Fibroblast of mammary gland (primary cell): ENCODE results near the gene CYP2C9.

Source experiments
- DNase-seq: peaks from one replicate; pipeline ENCODE4 v3.0.0-alpha.2; 2010; ENCODE audit warnings: low read depth
- H3K4me3 ChIP-seq: 2 replicates; pipeline ENCODE4 v1.5.1; 2011; ENCODE audit warnings: low read depth, mild to moderate bottlenecking, low read length, moderate library complexity; ENCODE audit not compliant: control insufficient read depth
- CTCF ChIP-seq: conservative IDR thresholded peaks from 2 replicates; pipeline ENCODE4 v1.5.1; 2011; ENCODE audit warnings: low read depth, low read length, inconsistent platforms; ENCODE audit not compliant: control insufficient read depth, insufficient read depth

The CYP2C9 gene

GRCh38 chr10:95039281-95039680, 100.8 kb downstream of the CYP2C9 start:
- no peak overlapping the region for H3K4me3 ChIP-seq
- DNase-seq, result no peak
- no peak for TF ChIP-seq CTCF
